CD4-positive, alpha-beta T cell treated with Interleukin-6 for 4 hours (primary cell): ENCODE results near the gene PFKFB3.
"Not testable (repeated sequence)": the region's sequence is repeated elsewhere in the genome, so short reads cannot be mapped to it uniquely, and the experiment has no call there.

Experiments used
- DNase-seq: peaks from one replicate; pipeline ENCODE4 v3.0.0-alpha.2; 2020; ENCODE audit warnings: mixed read lengths

PFKFB3 gene

GRCh38 chr10:6239213-6239991, 36.7 kb downstream of the PFKFB3 start:
- DNase-seq, result peak; percentile 79

- DNase-seq, result no peak
Measured at GRCh38 chr10:6240254-6240653, 37.5 kb downstream of the PFKFB3 start.

- DNase-seq, result no peak
Measured at GRCh38 chr10:6242089-6242488, 39.4 kb downstream of the PFKFB3 start.

GRCh38 chr10:6244510-6244909, 41.8 kb downstream of the PFKFB3 start:
- no peak for DNase-seq

GRCh38 chr10:6247041-6247712, 44.4 kb downstream of the PFKFB3 start:
- DNase-seq, result no peak

- not testable (repeated sequence) for DNase-seq
Measured at GRCh38 chr10:6248908-6249307, 46.2 kb downstream of the PFKFB3 start.

- DNase-seq, result no peak
Measured at GRCh38 chr10:6249698-6250097, 47.0 kb downstream of the PFKFB3 start.

- DNase-seq, result no peak
Measured at GRCh38 chr10:6250745-6251144, 48.0 kb downstream of the PFKFB3 start.

- DNase-seq, result no peak
Measured at GRCh38 chr10:6254201-6254600, 51.5 kb downstream of the PFKFB3 start.

GRCh38 chr10:6255548-6256061, 52.9 kb downstream of the PFKFB3 start:
- DNase-seq, result no peak

- DNase-seq, result no peak
Measured at GRCh38 chr10:6256439-6256838, 53.7 kb downstream of the PFKFB3 start.

- DNase-seq, result no peak
Measured at GRCh38 chr10:6259153-6259552, 56.4 kb downstream of the PFKFB3 start.

GRCh38 chr10:6260843-6261242, 58.1 kb downstream of the PFKFB3 start:
- no peak for DNase-seq

GRCh38 chr10:6267941-6268340, 65.2 kb downstream of the PFKFB3 start:
- no peak for DNase-seq

- DNase-seq, result no peak
Measured at GRCh38 chr10:6269432-6269831, 66.7 kb downstream of the PFKFB3 start.

GRCh38 chr10:6269953-6270867, 67.5 kb downstream of the PFKFB3 start:
- DNase-seq, result peak; percentile 79

GRCh38 chr10:6270951-6271350, 68.2 kb downstream of the PFKFB3 start:
- DNase-seq, result no peak

GRCh38 chr10:6271663-6272062, 68.9 kb downstream of the PFKFB3 start:
- DNase-seq, result peak; percentile 12

- no peak for DNase-seq
Measured at GRCh38 chr10:6272126-6272525, 69.4 kb downstream of the PFKFB3 start.

GRCh38 chr10:6273351-6273750, 70.6 kb downstream of the PFKFB3 start:
- no peak for DNase-seq

- no peak for DNase-seq
Measured at GRCh38 chr10:6274040-6274439, 71.3 kb downstream of the PFKFB3 start.

GRCh38 chr10:6274484-6274883, 71.8 kb downstream of the PFKFB3 start:
- no peak for DNase-seq
